Measurements from ENCODE around the gene CAPRIN1. TPM values are rescaled to one million over a fixed set of nuclear protein-coding genes. Genes with fewer than 3 reads are reported as not detected.

The CAPRIN1 gene
- polyA plus RNA-seq, 2 of the 4 experiments (the other 2 are of a cell fraction) = 159 to 255 TPM

DNA sequence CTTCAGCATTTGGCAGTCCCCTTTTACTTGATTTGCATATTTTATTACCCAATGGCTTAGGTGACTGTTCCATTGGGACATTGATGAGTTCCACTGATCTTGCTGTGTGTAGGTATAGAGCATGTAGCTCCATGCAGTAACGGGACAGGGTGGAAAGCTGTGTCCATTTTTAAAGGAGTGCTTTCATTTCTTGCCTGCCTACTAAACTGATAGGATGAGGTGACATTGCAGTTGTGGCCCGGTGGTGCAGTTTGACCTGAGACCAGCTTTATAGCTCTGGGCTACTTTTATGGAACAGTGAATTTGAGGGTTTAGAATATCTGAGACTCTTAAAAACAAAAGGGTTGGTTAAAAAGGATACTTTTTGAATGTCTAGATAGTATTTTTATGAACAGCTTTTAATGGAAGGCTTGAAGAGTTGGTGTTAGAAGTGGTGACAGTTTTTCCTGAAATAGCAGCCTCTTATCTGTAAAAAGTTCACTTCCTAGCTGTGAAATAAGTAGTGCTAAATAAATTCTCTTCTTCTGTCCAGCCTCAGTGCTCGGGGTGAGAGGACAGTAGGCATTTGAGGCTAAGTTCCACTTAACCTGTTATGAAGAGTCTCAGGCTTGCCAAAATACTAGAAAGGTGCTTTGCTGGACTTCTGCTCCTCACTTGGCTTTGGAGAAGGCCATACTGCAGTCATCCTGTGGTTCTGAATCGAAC is 80.9 kb downstream of the CAPRIN1 start (continued):
- TF ChIP-seq CBX2 (IDR thresholded peaks at IDR 0.05; ENCODE audit: borderline replicate concordance, low read depth) = no peak
- TF ChIP-seq, protein P1, sequence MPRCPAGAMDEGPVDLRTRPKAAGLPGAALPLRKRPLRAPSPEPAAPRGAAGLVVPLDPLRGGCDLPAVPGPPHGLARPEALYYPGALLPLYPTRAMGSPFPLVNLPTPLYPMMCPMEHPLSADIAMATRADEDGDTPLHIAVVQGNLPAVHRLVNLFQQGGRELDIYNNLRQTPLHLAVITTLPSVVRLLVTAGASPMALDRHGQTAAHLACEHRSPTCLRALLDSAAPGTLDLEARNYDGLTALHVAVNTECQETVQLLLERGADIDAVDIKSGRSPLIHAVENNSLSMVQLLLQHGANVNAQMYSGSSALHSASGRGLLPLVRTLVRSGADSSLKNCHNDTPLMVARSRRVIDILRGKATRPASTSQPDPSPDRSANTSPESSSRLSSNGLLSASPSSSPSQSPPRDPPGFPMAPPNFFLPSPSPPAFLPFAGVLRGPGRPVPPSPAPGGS (IDR thresholded peaks at IDR 0.05) = no peak

DNA sequence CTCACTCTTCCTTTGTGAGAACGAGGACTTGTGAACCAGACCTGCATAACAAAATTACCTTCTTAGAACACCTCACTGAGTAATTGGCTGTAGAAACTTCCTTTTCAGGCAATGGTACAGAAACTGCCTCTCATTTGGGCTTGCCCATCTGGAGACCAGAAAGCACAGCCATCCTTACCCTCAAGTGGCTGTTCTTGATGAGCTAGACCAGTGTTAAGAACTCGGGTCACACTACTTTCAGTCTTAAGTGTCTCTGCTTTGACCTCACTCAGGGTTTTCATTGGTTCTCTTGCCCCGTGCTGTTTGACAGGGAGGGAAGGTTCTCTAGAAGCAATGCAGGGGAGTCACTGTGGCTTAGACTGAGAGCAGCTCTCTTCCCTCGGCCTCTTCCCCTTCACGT is 83.2 kb downstream of the CAPRIN1 start:
- ATAC-seq = no peak
- no peak for DNase-seq (ENCODE audit: low read depth in 1 of 2, low spot score in 1 of 2)
- ChIA-PET CTCF (interaction anchor here (1.0 to 1.6 kb wide), 5 partner anchors 8 to 326 kb away, joined by 3 to 5 read pairs (median 4); no protein-coding TSS in a partner anchor), POLR2A (no interaction called here)
- Histone ChIP-seq H3K4me1 (no peaks in the 10 kb centered on the region), H3K27ac (no peak overlapping the region), H3K9me3 (no peaks in the 10 kb centered on the region), H3K4me3 (no peak overlapping the region), H3K4me2 (no peak overlapping the region)
- no peak for FAIRE-seq
- TF ChIP-seq, protein P2, sequence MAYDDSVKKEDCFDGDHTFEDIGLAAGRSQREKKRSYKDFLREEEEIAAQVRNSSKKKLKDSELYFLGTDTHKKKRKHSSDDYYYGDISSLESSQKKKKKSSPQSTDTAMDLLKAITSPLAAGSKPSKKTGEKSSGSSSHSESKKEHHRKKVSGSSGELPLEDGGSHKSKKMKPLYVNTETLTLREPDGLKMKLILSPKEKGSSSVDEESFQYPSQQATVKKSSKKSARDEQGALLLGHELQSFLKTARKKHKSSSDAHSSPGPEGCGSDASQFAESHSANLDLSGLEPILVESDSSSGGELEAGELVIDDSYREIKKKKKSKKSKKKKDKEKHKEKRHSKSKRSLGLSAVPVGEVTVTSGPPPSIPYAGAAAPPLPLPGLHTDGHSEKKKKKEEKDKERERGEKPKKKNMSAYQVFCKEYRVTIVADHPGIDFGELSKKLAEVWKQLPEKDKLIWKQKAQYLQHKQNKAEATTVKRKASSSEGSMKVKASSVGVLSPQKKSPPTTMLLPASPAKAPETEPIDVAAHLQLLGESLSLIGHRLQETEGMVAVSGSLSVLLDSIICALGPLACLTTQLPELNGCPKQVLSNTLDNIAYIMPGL (CRISPR knock-in tag; IDR thresholded peaks at IDR 0.05; ENCODE audit: borderline replicate concordance) = no peak
- TF ChIP-seq TP53 (CRISPR knock-in tag; IDR thresholded peaks at IDR 0.05) (no peak), MAZ (IDR thresholded peaks at IDR 0.05; ENCODE audit: borderline replicate concordance, low read depth, low read length) (no peak), CEBPB (IDR thresholded peaks at IDR 0.05) (no peak), CHD4 (IDR thresholded peaks at IDR 0.05; ENCODE audit: borderline replicate concordance) (no peak), NR3C1 (IDR thresholded peaks at IDR 0.05) (no peak), RARB (CRISPR knock-in tag; IDR thresholded peaks at IDR 0.05) (no peak), NPAS2 (CRISPR knock-in tag; IDR thresholded peaks at IDR 0.05; ENCODE audit: borderline replicate concordance) (no peak), MYC (IDR thresholded peaks at IDR 0.05; ENCODE audit: borderline replicate concordance, low read length) (no peak), GATA3 (IDR thresholded peaks at IDR 0.05; ENCODE audit: borderline replicate concordance) (no peak), EHF (CRISPR knock-in tag; IDR thresholded peaks at IDR 0.05) (no peak), RAD21 (conservative IDR thresholded peaks at IDR 0.05 in 1 of 2, IDR thresholded peaks at IDR 0.05 in 1 of 2) (no peak), KDM1A (IDR thresholded peaks at IDR 0.05; ENCODE audit: low read depth) (no peak), ZSCAN20 (CRISPR knock-in tag; IDR thresholded peaks at IDR 0.05) (no peak), HDAC2 (IDR thresholded peaks at IDR 0.05) (no peak)
- TF ChIP-seq, protein P3, sequence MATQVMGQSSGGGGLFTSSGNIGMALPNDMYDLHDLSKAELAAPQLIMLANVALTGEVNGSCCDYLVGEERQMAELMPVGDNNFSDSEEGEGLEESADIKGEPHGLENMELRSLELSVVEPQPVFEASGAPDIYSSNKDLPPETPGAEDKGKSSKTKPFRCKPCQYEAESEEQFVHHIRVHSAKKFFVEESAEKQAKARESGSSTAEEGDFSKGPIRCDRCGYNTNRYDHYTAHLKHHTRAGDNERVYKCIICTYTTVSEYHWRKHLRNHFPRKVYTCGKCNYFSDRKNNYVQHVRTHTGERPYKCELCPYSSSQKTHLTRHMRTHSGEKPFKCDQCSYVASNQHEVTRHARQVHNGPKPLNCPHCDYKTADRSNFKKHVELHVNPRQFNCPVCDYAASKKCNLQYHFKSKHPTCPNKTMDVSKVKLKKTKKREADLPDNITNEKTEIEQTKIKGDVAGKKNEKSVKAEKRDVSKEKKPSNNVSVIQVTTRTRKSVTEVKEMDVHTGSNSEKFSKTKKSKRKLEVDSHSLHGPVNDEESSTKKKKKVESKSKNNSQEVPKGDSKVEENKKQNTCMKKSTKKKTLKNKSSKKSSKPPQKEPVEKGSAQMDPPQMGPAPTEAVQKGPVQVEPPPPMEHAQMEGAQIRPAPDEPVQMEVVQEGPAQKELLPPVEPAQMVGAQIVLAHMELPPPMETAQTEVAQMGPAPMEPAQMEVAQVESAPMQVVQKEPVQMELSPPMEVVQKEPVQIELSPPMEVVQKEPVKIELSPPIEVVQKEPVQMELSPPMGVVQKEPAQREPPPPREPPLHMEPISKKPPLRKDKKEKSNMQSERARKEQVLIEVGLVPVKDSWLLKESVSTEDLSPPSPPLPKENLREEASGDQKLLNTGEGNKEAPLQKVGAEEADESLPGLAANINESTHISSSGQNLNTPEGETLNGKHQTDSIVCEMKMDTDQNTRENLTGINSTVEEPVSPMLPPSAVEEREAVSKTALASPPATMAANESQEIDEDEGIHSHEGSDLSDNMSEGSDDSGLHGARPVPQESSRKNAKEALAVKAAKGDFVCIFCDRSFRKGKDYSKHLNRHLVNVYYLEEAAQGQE (IDR thresholded peaks at IDR 0.05) = no peak
- WGBS (ENCODE audit: missing lambda C conversion rate) = 92% methylated on average over 5 of the region's 5 CpGs
